BE2C (cell line): ENCODE measurements around the gene OR2A5.

ENCODE experiments used
- DNase-seq: peaks from one replicate; pipeline ENCODE4 v3.0.0-alpha.2; 2020
- H3K27me3 ChIP-seq: fragments of 250-450 bp; sonication (Bioruptor Pico); 2 replicates; pipeline ENCODE4 v1.5.1; 2020; ENCODE audit warnings: mild to moderate bottlenecking
- H3K36me3 ChIP-seq: fragments of 250-450 bp; sonication (Bioruptor Pico); 2 replicates; pipeline ENCODE4 v1.5.1; 2020; ENCODE audit warnings: mild to moderate bottlenecking
- H3K4me1 ChIP-seq: fragments of 250-450 bp; sonication (Bioruptor Pico); 2 replicates; pipeline ENCODE4 v1.5.1; 2020
- H3K4me3 ChIP-seq: 2 replicates; pipeline ENCODE4 v1.5.1; 2011; ENCODE audit warnings: low read depth, low read length
- H3K9me3 ChIP-seq: fragments of 250-450 bp; sonication (Bioruptor Pico); 2 replicates; pipeline ENCODE4 v1.5.1; 2020
- CTCF ChIP-seq: IDR thresholded peaks from 2 replicates; pipeline ENCODE4 v1.5.1; 2012; ENCODE audit warnings: mild to moderate bottlenecking, low read depth, low read length

Gene OR2A5

GRCh38 chr7:144022169-144022568, 26.6 kb upstream of the OR2A5 start:
- no peak overlapping the region for H3K4me3 ChIP-seq
- no peaks in the 10 kb centered on the region for H3K4me1 ChIP-seq
- DNase-seq, result no peak
- H3K36me3 ChIP-seq, result no peaks in the 10 kb centered on the region
- no peaks in the 10 kb centered on the region for H3K9me3 ChIP-seq
- no peaks in the 10 kb centered on the region; the same call in 1 of the 2 replicates for H3K27me3 ChIP-seq
- TF ChIP-seq CTCF, result no peak

GRCh38 chr7:144023171-144023827, 25.4 kb upstream of the OR2A5 start:
- no peak for DNase-seq
- no peak for TF ChIP-seq CTCF
- H3K27me3 ChIP-seq, result no peaks in the 10 kb centered on the region; the same call in 1 of the 2 replicates

GRCh38 chr7:144024213-144024612, 24.5 kb upstream of the OR2A5 start:
- no peaks in the 10 kb centered on the region for H3K4me1 ChIP-seq
- H3K36me3 ChIP-seq, result no peaks in the 10 kb centered on the region
- no peak for DNase-seq
- no peak overlapping the region for H3K4me3 ChIP-seq
- H3K27me3 ChIP-seq, result no peaks in the 10 kb centered on the region; the same call in 1 of the 2 replicates
- TF ChIP-seq CTCF, result no peak
- no peaks in the 10 kb centered on the region for H3K9me3 ChIP-seq

More at GRCh38 chr7:144023171-144023827, 25.4 kb upstream of the OR2A5 start:
- H3K9me3 ChIP-seq, result no peaks in the 10 kb centered on the region
- H3K4me1 ChIP-seq, result no peaks in the 10 kb centered on the region
- no peaks in the 10 kb centered on the region for H3K36me3 ChIP-seq
- H3K4me3 ChIP-seq, result no peak overlapping the region

GRCh38 chr7:144026203-144026883, 22.4 kb upstream of the OR2A5 start:
- Histone ChIP-seq H3K4me3 (no peak overlapping the region), H3K4me1 (no peaks in the 10 kb centered on the region), H3K36me3 (no peaks in the 10 kb centered on the region), H3K9me3 (no peaks in the 10 kb centered on the region), H3K27me3 (no peaks in the 10 kb centered on the region; the same call in 1 of the 2 replicates)
- TF ChIP-seq CTCF, result no peak
- no peak for DNase-seq

GRCh38 chr7:144027070-144027469, 21.7 kb upstream of the OR2A5 start:
- no peaks in the 10 kb centered on the region; the same call in 1 of the 2 replicates for H3K27me3 ChIP-seq
- DNase-seq, result no peak

More at GRCh38 chr7:144027070-144027469, 21.7 kb upstream of the OR2A5 start:
- no peaks in the 10 kb centered on the region for H3K4me1 ChIP-seq
- H3K4me3 ChIP-seq, result no peak overlapping the region
- H3K36me3 ChIP-seq, result no peaks in the 10 kb centered on the region
- TF ChIP-seq CTCF, result peak; percentile 36; the same call in 1 of the 2 replicates
- no peaks in the 10 kb centered on the region for H3K9me3 ChIP-seq
